ENCODE results near the gene CCNYL1. TPM values are rescaled to one million over a fixed set of nuclear protein-coding genes. Genes with fewer than 3 reads are reported as not detected.

Gene CCNYL1
- total RNA-seq, 2 experiments from 2014 or later: 8.7 to 11.1 TPM

DNA sequence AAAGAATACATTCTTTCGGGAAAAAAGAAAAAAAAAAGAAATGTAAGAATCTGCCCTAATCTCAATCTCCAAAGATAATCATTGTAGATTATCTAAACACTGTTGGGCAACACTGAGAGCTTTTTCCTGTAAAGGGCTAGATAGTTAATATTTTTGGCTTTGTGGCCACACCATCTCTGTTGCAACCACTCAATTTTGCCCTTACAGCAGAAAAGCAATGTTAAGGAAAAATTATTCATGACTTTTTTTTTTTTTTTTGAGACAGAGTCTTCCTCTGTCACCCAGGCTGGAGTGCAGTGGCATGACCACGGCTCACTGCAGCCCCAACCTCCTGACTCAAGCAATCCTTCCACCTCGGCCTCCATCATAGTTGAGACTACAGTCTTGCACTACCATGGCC is 75.6 kb downstream of the CCNYL1 start:
- TF ChIP-seq, protein P1, sequence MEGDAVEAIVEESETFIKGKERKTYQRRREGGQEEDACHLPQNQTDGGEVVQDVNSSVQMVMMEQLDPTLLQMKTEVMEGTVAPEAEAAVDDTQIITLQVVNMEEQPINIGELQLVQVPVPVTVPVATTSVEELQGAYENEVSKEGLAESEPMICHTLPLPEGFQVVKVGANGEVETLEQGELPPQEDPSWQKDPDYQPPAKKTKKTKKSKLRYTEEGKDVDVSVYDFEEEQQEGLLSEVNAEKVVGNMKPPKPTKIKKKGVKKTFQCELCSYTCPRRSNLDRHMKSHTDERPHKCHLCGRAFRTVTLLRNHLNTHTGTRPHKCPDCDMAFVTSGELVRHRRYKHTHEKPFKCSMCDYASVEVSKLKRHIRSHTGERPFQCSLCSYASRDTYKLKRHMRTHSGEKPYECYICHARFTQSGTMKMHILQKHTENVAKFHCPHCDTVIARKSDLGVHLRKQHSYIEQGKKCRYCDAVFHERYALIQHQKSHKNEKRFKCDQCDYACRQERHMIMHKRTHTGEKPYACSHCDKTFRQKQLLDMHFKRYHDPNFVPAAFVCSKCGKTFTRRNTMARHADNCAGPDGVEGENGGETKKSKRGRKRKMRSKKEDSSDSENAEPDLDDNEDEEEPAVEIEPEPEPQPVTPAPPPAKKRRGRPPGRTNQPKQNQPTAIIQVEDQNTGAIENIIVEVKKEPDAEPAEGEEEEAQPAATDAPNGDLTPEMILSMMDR (IDR thresholded peaks at IDR 0.05): no peak
- no peak for DNase-seq
- ChIA-PET CTCF (interaction anchor here (0.6 kb wide), 1 partner anchor 21 kb away, joined by 3 read pairs; no protein-coding TSS in a partner anchor), POLR2A (no interaction called here)
- Mint-ChIP-seq H3K27me3 (peaks cover 12% of the 10 kb centered on the region), H3K4me3 (no peak overlapping the region), H3K9me3 (no peaks in the 10 kb centered on the region), H3K36me3 (ENCODE audit: low read depth) (no peaks in the 10 kb centered on the region), H3K27ac (no peak overlapping the region), H3K4me1 (ENCODE audit: low read depth) (no peaks in the 10 kb centered on the region)
- intact Hi-C loops (cut with DNase I, micrococcal nuclease): no loop called here
- no peaks in the 10 kb centered on the region for H3K4me1 ChIP-seq (ENCODE audit: insufficient read depth, low read length)
- H3K9me3 ChIP-seq (ENCODE audit: control insufficient read depth in 1 of 2, insufficient read depth in 1 of 2, low read length in 2 of 2): no peaks in the 10 kb centered on the region
- H3K36me3 ChIP-seq (ENCODE audit: insufficient read depth, low read length): no peaks in the 10 kb centered on the region
- H3K27me3 ChIP-seq (ENCODE audit: control insufficient read depth in 1 of 2, insufficient read depth in 2 of 2, low read length in 2 of 2): no peaks in the 10 kb centered on the region
- H3K4me3 ChIP-seq (ENCODE audit: low read length): no peak overlapping the region
- H3K27ac ChIP-seq (ENCODE audit: low read depth in 1 of 2, low read length in 2 of 2): no peak overlapping the region
- no peak for ATAC-seq (ENCODE audit: poor library complexity)

DNA sequence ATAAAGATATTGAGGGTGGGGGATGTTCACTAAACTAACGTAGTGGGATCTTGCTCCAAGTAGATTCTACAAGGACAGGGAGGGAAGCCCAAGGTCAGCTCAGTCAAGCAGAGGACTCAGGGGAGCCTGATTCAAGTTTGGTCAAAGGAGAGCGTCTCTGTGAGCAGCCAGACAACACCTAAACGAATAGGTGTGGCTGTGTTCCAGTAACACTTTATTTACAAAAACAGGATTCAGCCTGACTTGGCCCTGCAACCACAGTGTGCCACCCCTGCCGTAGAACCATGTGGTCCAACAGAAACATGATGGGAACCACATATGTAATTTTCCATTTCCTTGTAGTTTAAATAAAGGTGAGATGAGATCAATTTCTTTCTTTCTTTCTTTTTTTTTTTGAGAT is 76.4 kb downstream of the CCNYL1 start:
- TF ChIP-seq, protein P1 (IDR thresholded peaks at IDR 0.05): no peak
- no peaks in the 10 kb centered on the region for H3K27me3 ChIP-seq (ENCODE audit: control insufficient read depth in 1 of 2, insufficient read depth in 2 of 2, low read length in 2 of 2)
- no peaks in the 10 kb centered on the region for H3K9me3 ChIP-seq (ENCODE audit: control insufficient read depth in 1 of 2, insufficient read depth in 1 of 2, low read length in 2 of 2)
- ChIA-PET POLR2A (no interaction called here), CTCF (no interaction called here)
- DNase-seq: no peak
- no peak overlapping the region for H3K27ac ChIP-seq (ENCODE audit: low read depth in 1 of 2, low read length in 2 of 2)
- peaks cover 5% of the 10 kb centered on the region for H3K4me1 Mint-ChIP-seq (ENCODE audit: low read depth)
- H3K4me1 ChIP-seq (ENCODE audit: insufficient read depth, low read length): no peaks in the 10 kb centered on the region
- intact Hi-C loops (cut with DNase I, micrococcal nuclease): no loop called here
- H3K36me3 Mint-ChIP-seq (ENCODE audit: low read depth): no peaks in the 10 kb centered on the region
- H3K9me3 Mint-ChIP-seq: no peaks in the 10 kb centered on the region
- no peak overlapping the region for H3K27ac Mint-ChIP-seq
- no peaks in the 10 kb centered on the region for H3K36me3 ChIP-seq (ENCODE audit: insufficient read depth, low read length)
- ATAC-seq (ENCODE audit: poor library complexity): no peak
- no peak overlapping the region for H3K4me3 ChIP-seq (ENCODE audit: low read length)
- H3K4me3 Mint-ChIP-seq: no peak overlapping the region
- peaks cover 16% of the 10 kb centered on the region for H3K27me3 Mint-ChIP-seq

DNA sequence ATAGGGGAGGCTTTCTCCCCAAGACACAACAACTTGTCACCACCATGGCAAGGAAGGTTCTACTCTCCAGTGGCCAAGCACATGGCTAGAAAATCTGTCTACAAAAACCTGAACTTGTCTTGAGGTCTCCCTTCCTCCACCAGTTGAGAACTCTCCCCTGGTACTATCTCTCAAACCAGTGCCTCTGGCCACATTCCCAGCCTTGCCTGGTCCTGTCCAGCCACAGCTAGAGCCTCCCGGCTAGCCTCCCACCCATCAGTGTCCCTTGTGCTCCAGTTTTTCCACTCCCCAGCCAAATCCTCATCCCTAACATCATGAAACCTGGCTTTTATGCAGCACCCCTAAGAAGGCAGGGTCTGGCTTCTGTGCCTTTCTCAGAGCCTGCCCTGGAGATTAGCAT is 79.5 kb downstream of the CCNYL1 start:
- H3K27ac Mint-ChIP-seq: no peak overlapping the region
- peaks cover 16% of the 10 kb centered on the region for H3K27me3 Mint-ChIP-seq
- CTCF ChIA-PET: no interaction called here
- Histone ChIP-seq H3K4me1 (ENCODE audit: insufficient read depth, low read length) (no peaks in the 10 kb centered on the region), H3K9me3 (ENCODE audit: control insufficient read depth in 1 of 2, insufficient read depth in 1 of 2, low read length in 2 of 2) (no peaks in the 10 kb centered on the region), H3K27me3 (ENCODE audit: control insufficient read depth in 1 of 2, insufficient read depth in 2 of 2, low read length in 2 of 2) (no peaks in the 10 kb centered on the region), H3K36me3 (ENCODE audit: insufficient read depth, low read length) (no peaks in the 10 kb centered on the region), H3K27ac (ENCODE audit: low read depth in 1 of 2, low read length in 2 of 2) (no peak overlapping the region), H3K4me3 (ENCODE audit: low read length) (no peak overlapping the region)
- DNase-seq (no peak), ATAC-seq (ENCODE audit: poor library complexity) (no peak)
- H3K4me3 Mint-ChIP-seq: no peak overlapping the region
- H3K36me3 Mint-ChIP-seq (ENCODE audit: low read depth): no peaks in the 10 kb centered on the region
- intact Hi-C loops (cut with DNase I, micrococcal nuclease): no loop called here
- POLR2A ChIA-PET: interaction anchor here (1.1 kb wide), 1 partner anchor 10 kb away, joined by 3 read pairs; no protein-coding TSS in a partner anchor
- TF ChIP-seq, protein P1 (IDR thresholded peaks at IDR 0.05): no peak
- H3K4me1 Mint-ChIP-seq (ENCODE audit: low read depth): peaks cover 5% of the 10 kb centered on the region
- H3K9me3 Mint-ChIP-seq: no peaks in the 10 kb centered on the region
